ENCODE results near the gene POLR2A.

POLR2A gene

GRCh38 chr17:7484067-7484918, at the start of gene POLR2A:
Gene POLR2A, plus strand, starts transcription at chr17:7484366.
- DNase-seq, result peak; percentile 84

- DNase-seq, result no peak
Observed at GRCh38 chr17:7435676-7436555, 48.2 kb upstream of the POLR2A start.

DNA sequence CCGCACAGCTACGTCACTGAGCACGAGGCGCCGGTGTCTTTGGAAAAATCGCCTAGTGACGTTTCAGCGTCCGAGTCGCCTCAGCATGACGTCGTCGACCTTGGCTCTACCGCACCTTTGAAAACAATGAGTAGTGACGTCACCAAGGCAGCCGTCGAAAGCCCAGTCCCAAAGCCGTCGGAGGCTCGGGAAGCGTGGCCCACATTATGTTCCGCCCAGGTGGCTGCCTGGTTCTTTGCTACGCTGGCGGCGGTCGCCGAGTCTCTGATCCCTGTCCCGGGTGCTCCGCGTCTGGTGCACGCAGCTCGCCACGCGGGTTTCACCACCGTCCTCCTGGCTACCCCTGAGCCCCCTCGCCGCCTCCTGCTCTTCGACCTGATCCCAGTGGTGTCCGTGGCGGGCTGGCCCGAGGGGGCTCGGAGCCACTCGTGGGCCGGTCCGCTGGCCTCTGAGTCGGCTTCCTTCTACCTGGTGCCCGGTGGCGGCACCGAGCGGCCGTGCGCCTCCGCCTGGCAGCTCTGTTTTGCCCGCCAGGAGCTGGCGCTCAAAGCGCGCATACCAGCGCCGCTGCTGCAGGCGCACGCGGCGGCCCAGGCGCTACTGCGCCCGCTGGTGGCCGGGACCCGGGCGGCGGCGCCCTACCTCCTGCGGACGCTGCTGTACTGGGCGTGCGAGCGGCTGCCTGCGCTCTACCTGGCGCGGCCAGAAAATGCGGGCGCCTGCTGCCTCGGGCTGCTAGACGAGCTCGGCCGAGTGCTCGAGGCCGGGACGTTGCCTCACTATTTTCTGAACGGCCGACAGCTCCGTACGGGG, 47.4 kb upstream of the POLR2A start:
- DNase-seq, result peak; percentile 17

DNA sequence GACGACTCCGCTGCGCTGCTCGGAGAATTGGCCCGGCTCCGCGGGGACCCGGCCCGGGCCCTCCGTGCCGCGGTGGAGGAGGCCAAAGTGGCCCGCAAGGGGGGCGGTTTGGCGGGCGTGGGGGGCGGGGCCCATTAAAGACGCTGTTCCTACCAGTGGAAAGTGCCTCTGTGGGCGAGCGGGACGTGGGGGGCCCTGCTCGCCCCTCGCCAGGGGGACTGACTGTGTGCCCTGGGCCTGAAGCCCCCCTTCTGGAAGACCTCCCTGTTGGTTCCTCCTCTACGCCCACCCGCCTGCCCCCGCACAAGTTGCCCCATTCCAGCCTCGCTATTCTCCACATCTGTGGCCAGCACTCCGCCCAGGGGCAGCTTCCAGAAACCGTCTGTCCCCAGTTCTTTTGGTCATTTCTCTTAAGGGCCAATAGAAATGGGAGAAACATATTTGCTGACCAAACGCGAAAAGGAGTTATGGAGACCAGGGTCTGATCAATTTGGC, 46.8 kb upstream of the POLR2A start:
- no peak for DNase-seq

GRCh38 chr17:7437950-7438614, 46.1 kb upstream of the POLR2A start:
- DNase-seq, result no peak

GRCh38 chr17:7438656-7439460, 45.3 kb upstream of the POLR2A start:
- no peak for DNase-seq

DNA sequence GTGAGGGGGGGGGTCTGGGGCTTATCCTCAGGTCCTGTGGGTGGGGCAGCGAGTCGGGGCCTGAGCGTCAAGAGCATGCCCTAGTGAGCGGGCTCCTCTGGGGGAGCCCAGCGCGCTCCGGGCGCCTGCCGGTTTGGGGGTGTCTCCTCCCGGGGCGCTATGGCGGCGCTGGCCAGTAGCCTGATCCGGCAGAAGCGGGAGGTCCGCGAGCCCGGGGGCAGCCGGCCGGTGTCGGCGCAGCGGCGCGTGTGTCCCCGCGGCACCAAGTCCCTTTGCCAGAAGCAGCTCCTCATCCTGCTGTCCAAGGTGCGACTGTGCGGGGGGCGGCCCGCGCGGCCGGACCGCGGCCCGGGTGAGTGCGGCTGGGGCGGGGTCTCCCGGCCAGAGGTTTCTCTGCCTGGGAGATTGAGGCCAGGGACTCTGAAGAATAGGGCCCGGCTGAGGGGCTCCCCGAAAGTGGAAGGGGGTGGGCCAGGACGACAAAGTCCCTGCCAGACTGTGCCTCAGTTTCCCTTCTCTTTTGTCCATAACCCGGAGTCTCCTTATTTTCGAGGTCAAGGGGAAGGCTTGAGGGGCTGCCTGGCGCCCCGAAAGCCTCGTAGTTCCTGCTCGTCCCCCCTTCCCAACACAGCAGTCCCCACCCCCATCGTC, 44.6 kb upstream of the POLR2A start, which contains the start of gene FGF11:
Gene FGF11 (plus strand): TSS at position 51 of the 651 bp plus-strand sequence. CDS start 109 bp downstream, at position 160.
- DNase-seq, result no peak

GRCh38 chr17:7440113-7440833, 43.9 kb upstream of the POLR2A start:
- no peak for DNase-seq

DNA sequence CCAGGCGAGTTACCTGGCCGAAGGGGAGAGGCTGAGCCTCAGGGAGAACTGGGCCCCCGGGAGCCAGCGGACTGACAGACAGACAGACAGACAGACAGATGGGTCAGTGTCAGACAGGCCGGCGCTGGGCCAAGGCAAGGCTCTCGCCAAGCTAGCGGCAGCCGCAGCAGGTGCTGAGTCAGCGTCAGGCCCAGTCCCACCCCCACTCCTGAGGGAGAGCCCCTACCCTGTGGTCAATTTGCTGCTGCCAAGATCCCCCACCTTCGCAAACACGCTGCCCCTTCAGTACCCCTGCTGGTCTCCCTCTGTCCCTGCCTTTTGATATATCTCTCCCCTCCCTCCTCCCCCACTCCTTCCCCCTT, 43.4 kb upstream of the POLR2A start:
- peak; percentile 9 for DNase-seq

- no peak for DNase-seq
Observed at GRCh38 chr17:7441266-7441665, 42.9 kb upstream of the POLR2A start.

GRCh38 chr17:7442142-7442541, 42.0 kb upstream of the POLR2A start:
- DNase-seq, result no peak

GRCh38 chr17:7443499-7444485, 40.4 kb upstream of the POLR2A start:
- DNase-seq, result no peak

GRCh38 chr17:7444682-7445618, 39.2 kb upstream of the POLR2A start, which contains the start of gene CHRNB1:
Gene CHRNB1, plus strand, starts transcription at chr17:7445061. Its CDS starts 67 bp downstream, at chr17:7445128.
- DNase-seq, result no peak

DNA sequence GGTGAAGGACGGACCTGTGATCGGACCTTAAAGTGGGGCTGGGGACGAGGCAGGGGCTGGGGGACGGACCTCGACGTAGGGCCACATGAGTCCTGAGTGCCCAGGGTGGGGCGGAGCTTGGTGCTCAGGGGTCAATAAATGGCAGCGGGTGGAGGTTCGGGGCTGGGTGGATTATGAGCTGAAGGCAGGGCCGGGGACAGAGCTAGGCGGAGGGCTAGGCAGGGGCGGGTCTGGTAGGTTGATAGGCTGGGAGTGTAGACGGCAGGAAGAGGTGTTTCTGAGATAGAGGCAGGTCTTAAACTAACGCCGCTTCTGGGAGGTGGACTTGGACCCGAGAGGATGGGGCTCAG, 38.6 kb upstream of the POLR2A start:
- no peak for DNase-seq

GRCh38 chr17:7448461-7448860, 35.7 kb upstream of the POLR2A start:
- DNase-seq, result no peak

- DNase-seq, result no peak
Observed at GRCh38 chr17:7459961-7460545, 24.1 kb upstream of the POLR2A start.
